NK-92 (cell line): ENCODE data around the gene AMOTL2.

ENCODE experiments used
- DNase-seq: peaks from one replicate; lab custom pipeline; 2025; ENCODE audit not compliant: unreplicated experiment; lab: John Stamatoyannopoulos, UW

AMOTL2 gene

GRCh38 chr3:134318166-134318565 lies 56.1 kb downstream of the AMOTL2 start:
- no peak for DNase-seq

GRCh38 chr3:134317106-134317947 lies 56.9 kb downstream of the AMOTL2 start:
- no peak for DNase-seq

GRCh38 chr3:134315286-134316106 lies 58.8 kb downstream of the AMOTL2 start:
- DNase-seq, result no peak

GRCh38 chr3:134314588-134315285 lies 59.5 kb downstream of the AMOTL2 start:
- DNase-seq, result no peak

GRCh38 chr3:134313847-134314587 lies 60.2 kb downstream of the AMOTL2 start:
- no peak for DNase-seq

- no peak for DNase-seq
Measured at GRCh38 chr3:134312873-134313846, 61.1 kb downstream of the AMOTL2 start.

GRCh38 chr3:134312072-134312872 lies 62.0 kb downstream of the AMOTL2 start:
- DNase-seq, result no peak

GRCh38 chr3:134311693-134312071 lies 62.6 kb downstream of the AMOTL2 start:
- DNase-seq, result no peak

- no peak for DNase-seq
Measured at GRCh38 chr3:134311265-134311664, 63.0 kb downstream of the AMOTL2 start.

GRCh38 chr3:134309987-134310700 lies 64.1 kb downstream of the AMOTL2 start:
- no peak for DNase-seq

- DNase-seq, result no peak
Measured at GRCh38 chr3:134308350-134308891, 65.8 kb downstream of the AMOTL2 start.

- DNase-seq, result no peak
Measured at GRCh38 chr3:134307425-134307824, 66.8 kb downstream of the AMOTL2 start.

GRCh38 chr3:134306320-134306719 lies 67.9 kb downstream of the AMOTL2 start:
- no peak for DNase-seq
